Neuron (in vitro differentiated cells): ENCODE results near the gene NFATC2.
"Not testable (repeated sequence)": the region's sequence is repeated elsewhere in the genome, so short reads cannot be mapped to it uniquely, and the experiment has no call there.

Experiments used
- H2AFZ ChIP-seq: one replicate; pipeline ENCODE4 v1.6.1; 2013; ENCODE audit warnings: low read depth, mild to moderate bottlenecking, inconsistent platforms, low read length, moderate library complexity
- H3K27me3 ChIP-seq: one replicate; pipeline ENCODE4 v1.6.1; 2013; ENCODE audit warnings: low read length; ENCODE audit not compliant: insufficient read depth
- H3K36me3 ChIP-seq: one replicate; pipeline ENCODE4 v1.6.1; 2013; ENCODE audit warnings: low read length; ENCODE audit not compliant: insufficient read depth
- H3K4me1 ChIP-seq: one replicate; pipeline ENCODE4 v1.6.1; 2013; ENCODE audit warnings: low read length; ENCODE audit not compliant: insufficient read depth
- H3K4me3 ChIP-seq: 2 replicates; pipeline ENCODE4 v1.5.1; 2013; ENCODE audit warnings: mild to moderate bottlenecking, low read length, moderate library complexity
- H3K9me3 ChIP-seq: one replicate; pipeline ENCODE4 v1.6.1; 2013; ENCODE audit warnings: low read length

The NFATC2 gene

GRCh38 chr20:51489611-51490010 lies 52.9 kb downstream of the NFATC2 start:
- H3K4me3 ChIP-seq: no peak overlapping the region
- no peak overlapping the region for H2AFZ ChIP-seq
- peaks cover 3% of the 10 kb centered on the region for H3K4me1 ChIP-seq
- no peaks in the 10 kb centered on the region for H3K27me3 ChIP-seq
- no peaks in the 10 kb centered on the region for H3K36me3 ChIP-seq
- H3K9me3 ChIP-seq: no peaks in the 10 kb centered on the region

GRCh38 chr20:51488331-51488730 lies 54.2 kb downstream of the NFATC2 start:
- Histone ChIP-seq H3K4me3 (no peak overlapping the region), H3K36me3 (no peaks in the 10 kb centered on the region), H3K9me3 (no peaks in the 10 kb centered on the region), H3K4me1 (peaks cover 3% of the 10 kb centered on the region), H2AFZ (no peak overlapping the region), H3K27me3 (no peaks in the 10 kb centered on the region)

GRCh38 chr20:51487565-51488268 lies 54.8 kb downstream of the NFATC2 start:
- Histone ChIP-seq H3K4me1 (peaks cover 3% of the 10 kb centered on the region), H3K4me3 (no peak overlapping the region), H3K9me3 (no peaks in the 10 kb centered on the region), H2AFZ (no peak overlapping the region), H3K36me3 (no peaks in the 10 kb centered on the region), H3K27me3 (no peaks in the 10 kb centered on the region)

GRCh38 chr20:51487076-51487475 lies 55.4 kb downstream of the NFATC2 start:
- H3K9me3 ChIP-seq: no peaks in the 10 kb centered on the region
- no peak overlapping the region for H2AFZ ChIP-seq
- H3K27me3 ChIP-seq: no peaks in the 10 kb centered on the region
- no peaks in the 10 kb centered on the region for H3K36me3 ChIP-seq
- H3K4me3 ChIP-seq: no peak overlapping the region
- H3K4me1 ChIP-seq: peaks cover 3% of the 10 kb centered on the region

GRCh38 chr20:51486197-51487005 lies 56.1 kb downstream of the NFATC2 start:
- Histone ChIP-seq H3K4me3 (no peak overlapping the region), H3K36me3 (no peaks in the 10 kb centered on the region), H3K9me3 (no peaks in the 10 kb centered on the region), H2AFZ (no peak overlapping the region), H3K4me1 (peaks cover 3% of the 10 kb centered on the region), H3K27me3 (no peaks in the 10 kb centered on the region)

GRCh38 chr20:51484831-51485230 lies 57.7 kb downstream of the NFATC2 start:
- H3K4me3 ChIP-seq: no peak overlapping the region
- H3K36me3 ChIP-seq: no peaks in the 10 kb centered on the region
- no peaks in the 10 kb centered on the region for H3K27me3 ChIP-seq
- H3K4me1 ChIP-seq: peaks cover 3% of the 10 kb centered on the region
- no peaks in the 10 kb centered on the region for H3K9me3 ChIP-seq
- no peak overlapping the region for H2AFZ ChIP-seq

GRCh38 chr20:51484141-51484815 lies 58.2 kb downstream of the NFATC2 start:
- Histone ChIP-seq H2AFZ (no peak overlapping the region), H3K9me3 (no peaks in the 10 kb centered on the region), H3K36me3 (no peaks in the 10 kb centered on the region), H3K27me3 (no peaks in the 10 kb centered on the region), H3K4me1 (peaks cover 3% of the 10 kb centered on the region), H3K4me3 (no peak overlapping the region)

GRCh38 chr20:51482836-51483473 lies 59.6 kb downstream of the NFATC2 start:
- Histone ChIP-seq H3K36me3 (no peaks in the 10 kb centered on the region), H3K4me3 (no peak overlapping the region), H2AFZ (no peak overlapping the region), H3K27me3 (no peaks in the 10 kb centered on the region), H3K9me3 (no peaks in the 10 kb centered on the region), H3K4me1 (no peaks in the 10 kb centered on the region)

GRCh38 chr20:51481341-51481914 lies 61.1 kb downstream of the NFATC2 start:
- Histone ChIP-seq H3K9me3 (no peaks in the 10 kb centered on the region), H3K4me3 (no peak overlapping the region), H3K4me1 (no peaks in the 10 kb centered on the region), H3K36me3 (no peaks in the 10 kb centered on the region), H3K27me3 (no peaks in the 10 kb centered on the region), H2AFZ (no peak overlapping the region)

GRCh38 chr20:51480507-51481270 lies 61.8 kb downstream of the NFATC2 start:
- no peaks in the 10 kb centered on the region for H3K9me3 ChIP-seq
- no peaks in the 10 kb centered on the region for H3K27me3 ChIP-seq
- no peaks in the 10 kb centered on the region for H3K4me1 ChIP-seq
- H3K4me3 ChIP-seq: no peak overlapping the region
- H3K36me3 ChIP-seq: no peaks in the 10 kb centered on the region
- no peak overlapping the region for H2AFZ ChIP-seq

GRCh38 chr20:51476106-51476505 lies 66.4 kb downstream of the NFATC2 start:
- not testable (repeated sequence) for H3K4me3 ChIP-seq, H3K36me3 ChIP-seq, H3K9me3 ChIP-seq, H2AFZ ChIP-seq, H3K4me1 ChIP-seq, H3K27me3 ChIP-seq

- Histone ChIP-seq H2AFZ (no peak overlapping the region), H3K9me3 (no peaks in the 10 kb centered on the region), H3K4me3 (no peak overlapping the region), H3K4me1 (peaks cover 5% of the 10 kb centered on the region), H3K36me3 (no peaks in the 10 kb centered on the region), H3K27me3 (no peaks in the 10 kb centered on the region)
Observed at GRCh38 chr20:51473771-51474170, 68.7 kb downstream of the NFATC2 start.
